Esophagus (tissue), 2 donors: ENCODE data around the gene SRPK3. TPM values are rescaled to one million over a fixed set of nuclear protein-coding genes. Genes with fewer than 3 reads are reported as not detected.

Experiments
- H3K27ac ChIP-seq, 2 donors: one replicate each; pipeline ENCODE4 v1.5.1; 2013; ENCODE audit warnings: low read depth in 2 of 2, mild to moderate bottlenecking in 2 of 2, inconsistent platforms in 1 of 2, low read length in 1 of 2, moderate library complexity in 1 of 2
- H3K27me3 ChIP-seq, 2 donors: one replicate each; pipeline ENCODE4 v1.6.1; 2013; ENCODE audit warnings: low read length in 2 of 2, control low read depth in 1 of 2, mild to moderate bottlenecking in 1 of 2; ENCODE audit not compliant: insufficient read depth in 2 of 2, control insufficient read depth in 1 of 2
- H3K36me3 ChIP-seq, 2 donors: one replicate each; pipeline ENCODE4 v1.6.1; 2013; ENCODE audit warnings: low read length in 1 of 2; ENCODE audit not compliant: control insufficient read depth in 2 of 2, insufficient read depth in 2 of 2
- H3K4me1 ChIP-seq, 2 donors: one replicate each; pipeline ENCODE4 v1.6.1; 2013; ENCODE audit warnings: low read length in 1 of 2; ENCODE audit not compliant: control insufficient read depth in 2 of 2, insufficient read depth in 2 of 2
- H3K4me3 ChIP-seq, 2 donors: one replicate each; pipeline ENCODE4 v1.5.1; 2013; ENCODE audit warnings: low read length in 2 of 2, mild to moderate bottlenecking in 2 of 2, low read depth in 1 of 2, moderate library complexity in 1 of 2
- H3K9me3 ChIP-seq, 2 donors: one replicate each; pipeline ENCODE4 v1.6.1; 2013; ENCODE audit warnings: mild to moderate bottlenecking in 2 of 2, low read depth in 1 of 2, low read length in 1 of 2, moderate library complexity in 1 of 2; ENCODE audit not compliant: control insufficient read depth in 2 of 2, insufficient read depth in 1 of 2
- WGBS, 2 donors: extraction: QIAGEN DNeasy Blood & Tissue Kit; methylation state at CpG; one replicate each; pipeline ENCODE4 v1.1.7; 2013; 5-methylcytosine and 5-hydroxymethylcytosine counted together
- polyA plus RNA-seq, 2 donors: library from polyadenylated mRNA; stranded (reverse); fragments of 200-250 nt; gene quantifications; one replicate each; pipeline ENCODE4 v1.2.3, GENCODE V29; 2013
- donor health status: healthy with polysubstance abuse.
- donor health status: Bipolar disorder and iron deficiency.

Gene SRPK3
- polyA plus RNA-seq, 2 donors, result 0.15 to 0.35 TPM

DNA sequence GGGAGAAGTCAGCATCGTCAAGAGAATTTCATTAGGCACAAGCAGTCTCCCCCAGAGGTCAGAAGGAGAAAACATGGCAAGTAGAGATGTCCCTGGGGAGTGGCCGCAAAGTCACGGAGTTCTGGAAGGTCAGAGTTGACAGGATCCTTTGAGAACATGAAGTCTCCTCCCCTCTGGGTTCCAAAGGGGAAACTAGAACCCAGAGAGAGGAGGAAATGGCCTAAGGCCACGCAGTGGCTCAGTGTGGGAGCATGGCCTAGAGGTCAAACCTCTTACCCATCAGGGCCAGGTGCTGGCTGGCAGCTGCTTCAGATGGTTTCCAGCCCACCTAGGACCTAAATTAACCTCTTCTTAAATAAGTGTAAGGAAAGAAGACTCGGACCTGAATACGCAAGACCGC lies 12.4 kb downstream of the SRPK3 start:
- Histone ChIP-seq H3K27me3 (no peaks in the 10 kb centered on the region), H3K4me1 (peaks cover 0 to 21% of the 10 kb centered on the region in 2 donors), H3K27ac (peak overlapping the region; percentile 94 to 98), H3K9me3 (peaks cover 0 to 3% of the 10 kb centered on the region in 2 donors), H3K36me3 (peaks cover 0 to 23% of the 10 kb centered on the region in 2 donors), H3K4me3 (peak overlapping the region; percentile 53 to 85)
- WGBS, 2 donors, result 12 to 45% methylated on average over 7 of the region's 7 CpGs

DNA sequence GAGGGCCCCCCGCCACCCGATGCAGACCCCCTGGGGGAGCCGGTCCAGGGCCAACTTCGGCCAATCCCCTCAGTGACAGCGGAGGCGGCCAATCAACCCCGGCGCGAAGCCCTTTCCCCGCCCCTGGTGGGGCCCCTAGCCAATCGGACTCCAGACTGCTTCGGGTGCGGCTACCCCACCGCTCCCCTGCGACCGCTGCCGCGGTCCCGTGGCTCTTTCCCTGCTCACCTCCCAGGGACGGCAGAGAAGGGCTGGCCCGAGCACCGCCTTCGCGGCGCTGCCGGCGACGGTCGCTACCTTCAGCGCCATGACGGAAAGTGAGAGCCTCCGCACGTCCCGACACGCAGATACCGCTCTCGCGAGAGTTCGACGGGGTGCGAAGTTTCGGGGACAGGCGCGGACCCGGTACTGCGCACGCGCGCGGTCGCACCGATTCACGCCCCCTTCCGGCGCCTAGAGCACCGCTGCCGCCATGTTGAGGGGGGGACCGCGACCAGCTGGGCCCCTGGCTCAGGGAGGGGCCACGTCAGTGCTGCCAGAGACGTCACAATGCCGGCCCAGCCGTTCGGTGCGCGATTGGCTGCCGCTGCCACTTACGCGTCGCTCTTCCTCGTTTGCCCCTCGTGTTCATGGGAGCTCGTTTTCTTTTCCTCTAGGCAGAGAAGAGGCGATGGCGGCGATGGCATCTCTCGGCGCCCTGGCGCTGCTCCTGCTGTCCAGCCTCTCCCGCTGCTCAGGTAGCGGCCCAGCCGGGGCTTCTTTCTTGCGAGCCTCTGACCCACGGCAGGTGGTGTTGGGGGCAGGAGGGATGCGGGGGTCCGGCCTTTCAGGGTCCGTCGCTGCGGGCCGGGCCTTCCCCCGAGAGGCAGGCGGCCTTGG lies 13.4 kb downstream of the SRPK3 start, which contains the start of the genes IDH3G and SSR4:
Gene IDH3G (minus strand): TSS at position 358 of the 879 bp plus-strand sequence. CDS start 49 bp downstream, at position 309.
Gene SSR4 (plus strand): TSS at position 651 of the 879 bp plus-strand sequence. CDS start 20 bp downstream, at position 671.
- Histone ChIP-seq H3K4me1 (peaks cover 0 to 21% of the 10 kb centered on the region in 2 donors), H3K27ac (peak within 1 kb of the TSS; percentile 94 to 98), H3K27me3 (no peaks in the 10 kb centered on the region), H3K9me3 (peaks cover 0 to 3% of the 10 kb centered on the region in 2 donors), H3K4me3 (peak within 1 kb of the TSS; percentile 55 to 85), H3K36me3 (peaks cover 0 to 28% of the 10 kb centered on the region in 2 donors)
- WGBS, 2 donors, result 1 to 30% methylated on average over 75 to 92 of the region's 92 CpGs

DNA sequence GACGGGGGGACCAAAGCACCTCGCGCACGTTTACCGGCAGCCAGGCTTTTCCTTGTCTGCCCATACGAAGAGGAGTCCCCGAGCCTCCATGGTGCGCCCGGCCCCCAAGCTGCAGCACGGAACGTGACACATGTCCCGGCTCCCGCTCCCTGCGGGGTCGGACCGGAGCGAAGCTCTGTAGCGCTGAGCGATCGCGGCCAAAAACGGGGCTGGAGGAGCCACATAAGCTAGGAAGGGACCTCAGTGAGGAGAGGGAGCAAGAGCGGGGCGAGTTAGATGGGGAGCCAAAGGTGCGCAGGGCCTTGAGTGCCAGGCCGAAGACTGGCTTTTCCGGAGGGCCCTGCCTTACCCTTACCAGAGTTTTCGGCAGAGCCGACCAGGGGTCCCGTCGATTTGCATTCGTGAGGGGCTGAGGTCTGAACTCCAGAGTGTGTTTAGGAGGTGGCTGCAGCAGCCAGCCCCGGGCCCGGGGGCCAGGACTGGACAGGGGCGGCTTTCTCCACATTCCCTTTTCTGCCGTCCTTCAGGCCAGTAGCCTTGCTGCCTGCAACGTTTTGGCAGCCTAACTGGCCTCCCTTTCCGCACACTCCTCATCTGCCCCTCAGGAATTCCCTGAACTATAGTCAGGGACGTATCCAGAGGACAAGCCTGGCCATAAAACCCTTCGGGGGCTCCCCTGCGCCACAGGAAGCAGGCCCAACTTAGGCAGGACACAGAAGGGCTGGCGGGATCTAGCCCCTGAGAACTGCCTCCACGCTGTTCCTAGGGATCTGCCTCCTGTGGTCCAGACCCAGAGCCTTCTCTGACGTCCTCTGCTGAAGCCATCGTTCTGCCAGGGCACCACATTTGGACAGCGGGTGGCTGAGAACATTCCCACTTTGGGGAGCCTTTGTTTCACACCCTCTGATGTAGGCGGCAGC lies 14.3 kb downstream of the SRPK3 start:
- Histone ChIP-seq H3K27ac (peak overlapping the region; percentile 59 to 89), H3K4me1 (peaks cover 0 to 21% of the 10 kb centered on the region in 2 donors), H3K4me3 (peak overlapping the region; percentile 55 to 85), H3K36me3 (peaks cover 0 to 20% of the 10 kb centered on the region in 2 donors), H3K9me3 (peaks cover 0 to 3% of the 10 kb centered on the region in 2 donors), H3K27me3 (no peaks in the 10 kb centered on the region)
- WGBS, 2 donors, result 5 to 35% methylated on average over 47 of the region's 47 CpGs

DNA sequence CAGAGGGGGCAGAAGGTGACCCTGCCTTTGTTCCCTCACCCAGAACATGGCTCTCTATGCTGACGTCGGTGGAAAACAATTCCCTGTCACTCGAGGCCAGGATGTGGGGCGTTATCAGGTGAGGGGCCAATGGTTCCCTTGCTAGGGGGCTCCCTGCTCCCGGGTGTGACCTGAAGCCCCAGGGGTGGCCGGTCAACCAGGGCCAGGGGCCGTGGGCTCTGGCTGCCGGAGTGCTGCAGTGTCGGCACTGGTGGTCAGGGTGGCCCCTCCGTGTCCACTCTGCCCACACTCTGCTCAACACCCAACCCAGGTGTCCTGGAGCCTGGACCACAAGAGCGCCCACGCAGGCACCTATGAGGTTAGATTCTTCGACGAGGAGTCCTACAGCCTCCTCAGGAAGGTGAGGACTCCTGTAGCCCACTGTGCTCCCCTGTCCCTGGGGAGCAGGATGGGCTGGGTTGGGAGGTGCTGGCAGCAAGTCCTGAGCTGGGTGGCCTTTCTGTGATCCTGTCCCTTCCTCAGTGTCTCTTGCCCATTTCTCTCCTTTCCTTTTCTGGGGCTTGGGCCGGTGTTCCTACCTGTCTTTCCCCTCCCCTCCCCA lies 16.7 kb downstream of the SRPK3 start:
- H3K9me3 ChIP-seq, result peaks cover 0 to 3% of the 10 kb centered on the region in 2 donors
- H3K36me3 ChIP-seq, result peaks cover 0 to 20% of the 10 kb centered on the region in 2 donors
- no peaks in the 10 kb centered on the region for H3K27me3 ChIP-seq
- 90 to 92% methylated on average over 13 to 15 of the region's 15 CpGs for WGBS, 2 donors
- H3K4me3 ChIP-seq, result no peak overlapping the region
- peaks cover 0 to 13% of the 10 kb centered on the region in 2 donors for H3K4me1 ChIP-seq
- no peak overlapping the region for H3K27ac ChIP-seq

DNA sequence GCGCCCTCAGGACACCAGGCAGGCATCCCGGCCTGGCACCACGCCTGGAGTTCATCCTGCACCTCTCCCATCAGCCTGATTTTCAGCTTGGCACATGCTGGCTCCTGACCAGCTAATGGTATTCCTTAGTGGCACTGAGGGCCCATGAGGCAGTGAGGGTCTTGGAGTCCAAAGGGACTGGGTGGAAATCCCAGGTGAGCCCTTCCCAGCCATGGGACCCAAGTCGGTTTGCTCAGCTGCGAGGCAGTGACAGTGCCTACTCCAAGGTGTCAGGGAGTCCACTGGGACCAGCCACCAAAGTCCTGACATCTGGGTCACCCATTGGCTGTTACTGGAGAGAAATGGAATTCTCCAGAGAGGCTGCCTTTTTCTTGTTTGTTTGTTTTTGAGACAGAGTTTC lies 18.5 kb downstream of the SRPK3 start:
- H3K27ac ChIP-seq, result no peak overlapping the region
- peaks cover 0 to 20% of the 10 kb centered on the region in 2 donors for H3K36me3 ChIP-seq
- 79 to 80% methylated on average over 5 of the region's 5 CpGs for WGBS, 2 donors
- no peaks in the 10 kb centered on the region for H3K27me3 ChIP-seq
- H3K4me3 ChIP-seq, result no peak overlapping the region
- H3K9me3 ChIP-seq, result peaks cover 0 to 3% of the 10 kb centered on the region in 2 donors
- peaks cover 0 to 8% of the 10 kb centered on the region in 2 donors for H3K4me1 ChIP-seq

DNA sequence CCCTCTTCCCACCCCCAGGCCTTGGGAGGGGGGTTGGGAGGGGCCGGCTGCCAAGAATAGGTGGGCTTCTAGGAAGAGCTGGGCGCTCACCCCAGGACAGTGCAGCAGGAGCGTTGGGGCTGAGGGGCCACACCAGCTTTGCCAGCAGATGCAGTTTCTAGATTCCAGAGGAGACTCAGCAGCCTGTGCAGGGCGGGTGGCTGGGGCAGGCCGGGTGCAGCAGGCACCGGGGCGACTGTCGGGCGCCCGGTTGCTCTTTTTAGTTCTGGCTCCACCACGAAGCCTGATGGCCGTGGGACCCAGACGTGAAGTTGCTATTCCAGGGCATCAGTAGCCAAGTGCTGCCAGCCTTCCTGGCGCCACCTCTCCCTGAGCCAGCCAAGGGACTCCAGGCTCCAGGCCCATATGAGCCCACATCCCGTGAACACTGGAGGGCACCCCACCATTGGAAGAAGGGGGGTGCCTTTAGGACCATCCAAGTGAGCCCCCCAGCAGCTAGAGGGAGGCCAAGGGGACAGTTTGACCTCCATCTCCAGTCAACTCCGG lies 19.4 kb downstream of the SRPK3 start:
- H3K9me3 ChIP-seq, result peaks cover 0 to 3% of the 10 kb centered on the region in 2 donors
- peaks cover 0 to 20% of the 10 kb centered on the region in 2 donors for H3K36me3 ChIP-seq
- H3K4me3 ChIP-seq, result no peak overlapping the region
- H3K4me1 ChIP-seq, result peaks cover 0 to 7% of the 10 kb centered on the region in 2 donors
- WGBS, 2 donors, result 70 to 75% methylated on average over 14 to 16 of the region's 16 CpGs
- H3K27me3 ChIP-seq, result no peaks in the 10 kb centered on the region
- H3K27ac ChIP-seq, result no peak overlapping the region

DNA sequence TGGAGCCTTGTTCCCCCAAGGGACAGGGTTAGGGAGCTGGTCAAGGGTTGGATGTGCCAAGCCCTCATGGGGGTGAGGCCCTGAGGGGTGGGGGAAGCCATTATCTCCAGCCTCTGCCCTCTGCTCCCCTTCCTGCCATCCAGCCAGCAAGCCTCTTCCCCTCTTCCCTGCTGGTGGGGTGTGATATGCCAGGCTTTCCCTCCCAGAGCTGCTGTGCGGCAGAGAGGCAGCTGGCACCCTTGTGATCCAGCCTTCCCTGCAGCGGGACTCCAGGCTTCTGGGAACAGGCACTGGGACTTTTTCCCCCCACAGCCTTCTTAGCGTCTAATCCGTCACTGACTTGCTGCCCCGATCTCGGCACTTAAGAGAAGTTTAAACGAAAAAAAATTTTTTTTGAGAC lies 19.9 kb downstream of the SRPK3 start:
- no peak overlapping the region for H3K4me3 ChIP-seq
- H3K27ac ChIP-seq, result no peak overlapping the region
- peaks cover 0 to 20% of the 10 kb centered on the region in 2 donors for H3K36me3 ChIP-seq
- no peaks in the 10 kb centered on the region for H3K27me3 ChIP-seq
- peaks cover 0 to 3% of the 10 kb centered on the region in 2 donors for H3K9me3 ChIP-seq
- 85% methylated on average over 7 of the region's 7 CpGs for WGBS, 2 donors
- H3K4me1 ChIP-seq, result peaks cover 0 to 6% of the 10 kb centered on the region in 2 donors

DNA sequence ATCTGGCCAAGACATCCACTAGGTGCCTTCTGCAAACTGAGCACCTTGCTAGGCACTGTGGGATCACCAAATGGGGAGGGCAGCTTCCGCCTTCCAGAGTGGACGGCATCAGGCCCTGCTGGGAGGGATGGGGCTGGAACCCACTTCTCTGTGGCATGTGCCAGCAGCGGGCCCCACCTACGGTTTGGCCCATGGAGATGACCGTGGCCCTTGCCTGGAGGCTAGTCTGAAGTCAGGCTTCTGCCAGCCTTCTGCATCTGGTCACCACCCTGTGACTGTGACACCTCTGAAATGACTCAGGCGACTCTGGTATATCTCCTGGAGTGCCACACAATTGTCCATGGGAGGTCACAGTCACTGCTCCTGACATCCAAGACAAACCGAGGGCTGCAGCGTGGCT lies 20.8 kb downstream of the SRPK3 start:
- peaks cover 0 to 3% of the 10 kb centered on the region in 2 donors for H3K9me3 ChIP-seq
- no peak overlapping the region for H3K4me3 ChIP-seq
- WGBS, 2 donors, result 82 to 88% methylated on average over 8 of the region's 8 CpGs
- H3K27me3 ChIP-seq, result no peaks in the 10 kb centered on the region
- peaks cover 0 to 7% of the 10 kb centered on the region in 2 donors for H3K4me1 ChIP-seq
- peaks cover 0 to 20% of the 10 kb centered on the region in 2 donors for H3K36me3 ChIP-seq
- no peak overlapping the region for H3K27ac ChIP-seq
